ENCODE data around the gene ZNF649. TPM values are rescaled to one million over a fixed set of nuclear protein-coding genes. Genes with fewer than 3 reads are reported as not detected.

ZNF649 gene
- total and polyA plus RNA-seq, 9 donors = 9.4 to 22.4 (median 16.0) TPM

DNA sequence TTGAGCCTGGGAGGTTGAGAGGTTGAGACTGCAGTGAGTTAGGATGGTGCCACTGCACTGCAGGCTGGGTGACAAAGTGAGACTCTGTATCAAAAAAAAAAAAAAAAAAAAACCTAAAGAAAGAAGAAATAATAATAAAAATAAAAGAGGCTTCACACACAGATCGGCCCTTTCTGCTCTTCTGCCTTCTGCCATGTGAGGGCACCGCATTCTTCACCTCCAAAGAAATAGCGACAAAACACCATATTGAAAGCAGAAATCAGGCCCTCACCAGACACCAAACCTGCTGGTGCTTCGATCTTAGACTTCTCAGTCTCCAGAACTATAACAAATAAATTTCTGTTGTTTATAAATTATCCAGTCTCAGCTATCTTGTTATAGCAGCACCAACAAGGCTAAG lies 3.0 kb downstream of the ZNF649 start:
- peaks cover 6% of the 10 kb centered on the region for H3K4me1 ChIP-seq (ENCODE audit: insufficient read depth)
- 92 to 96% (median 95%) methylated on average over 4 of the region's 4 CpGs for WGBS, 3 donors

DNA sequence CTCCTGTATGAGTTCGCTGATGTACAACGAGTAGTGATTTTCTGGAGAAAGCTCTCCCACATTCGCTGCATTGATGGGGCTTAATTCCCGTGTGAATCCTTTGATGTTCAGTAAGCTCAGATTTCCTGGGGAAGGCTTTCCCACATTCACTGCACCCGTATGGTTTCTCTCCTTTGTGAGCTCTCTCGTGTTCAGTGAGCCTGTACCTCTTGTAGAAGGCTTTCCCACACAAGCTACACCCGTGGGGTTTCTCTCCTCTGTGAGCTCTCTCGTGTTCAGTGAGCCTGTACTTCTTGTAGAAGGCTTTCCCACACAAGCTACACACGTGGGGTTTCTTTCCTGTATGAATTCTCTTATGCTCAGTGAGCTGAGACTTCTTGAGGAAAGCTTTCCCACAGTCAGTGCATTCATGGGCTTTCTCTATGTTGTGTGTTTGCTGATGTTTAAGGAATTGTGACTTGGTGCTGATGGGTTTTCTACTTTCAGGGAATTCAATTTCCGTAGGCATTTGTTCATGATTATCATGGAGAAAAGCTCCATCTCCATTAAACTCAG lies 13.5 kb downstream of the ZNF649 start:
- Histone ChIP-seq H3K4me3 (no peak overlapping the region), H3K9me3 (peaks cover 7 to 59% of the 10 kb centered on the region in 2 donors), H3K36me3 (no peaks in the 10 kb centered on the region), H3K27me3 (no peaks in the 10 kb centered on the region), H3K27ac (no peak overlapping the region), H3K4me1 (ENCODE audit: insufficient read depth) (no peaks in the 10 kb centered on the region)
- no peak for DNase-seq
- no peak for TF ChIP-seq POLR2A (IDR thresholded peaks at IDR 0.05)
- TF ChIP-seq EP300 (IDR thresholded peaks at IDR 0.05) = no peak
- TF ChIP-seq, protein P1, sequence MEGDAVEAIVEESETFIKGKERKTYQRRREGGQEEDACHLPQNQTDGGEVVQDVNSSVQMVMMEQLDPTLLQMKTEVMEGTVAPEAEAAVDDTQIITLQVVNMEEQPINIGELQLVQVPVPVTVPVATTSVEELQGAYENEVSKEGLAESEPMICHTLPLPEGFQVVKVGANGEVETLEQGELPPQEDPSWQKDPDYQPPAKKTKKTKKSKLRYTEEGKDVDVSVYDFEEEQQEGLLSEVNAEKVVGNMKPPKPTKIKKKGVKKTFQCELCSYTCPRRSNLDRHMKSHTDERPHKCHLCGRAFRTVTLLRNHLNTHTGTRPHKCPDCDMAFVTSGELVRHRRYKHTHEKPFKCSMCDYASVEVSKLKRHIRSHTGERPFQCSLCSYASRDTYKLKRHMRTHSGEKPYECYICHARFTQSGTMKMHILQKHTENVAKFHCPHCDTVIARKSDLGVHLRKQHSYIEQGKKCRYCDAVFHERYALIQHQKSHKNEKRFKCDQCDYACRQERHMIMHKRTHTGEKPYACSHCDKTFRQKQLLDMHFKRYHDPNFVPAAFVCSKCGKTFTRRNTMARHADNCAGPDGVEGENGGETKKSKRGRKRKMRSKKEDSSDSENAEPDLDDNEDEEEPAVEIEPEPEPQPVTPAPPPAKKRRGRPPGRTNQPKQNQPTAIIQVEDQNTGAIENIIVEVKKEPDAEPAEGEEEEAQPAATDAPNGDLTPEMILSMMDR (IDR thresholded peaks at IDR 0.05) = no peak
- WGBS, 3 donors = 97 to 98% (median 98%) methylated on average over 10 of the region's 10 CpGs
- intact Hi-C loops (cut with DNase I) = no loop called here

More for the DNA sequence above, 3.0 kb downstream of the ZNF649 start:
- Histone ChIP-seq H3K27ac (no peak overlapping the region), H3K36me3 (no peaks in the 10 kb centered on the region), H3K9me3 (peaks cover 0 to 34% of the 10 kb centered on the region in 2 donors), H3K27me3 (no peaks in the 10 kb centered on the region), H3K4me3 (no peak overlapping the region)
- TF ChIP-seq, protein P1 (IDR thresholded peaks at IDR 0.05) = no peak
- TF ChIP-seq POLR2A (IDR thresholded peaks at IDR 0.05) (no peak), EP300 (IDR thresholded peaks at IDR 0.05) (no peak)
- intact Hi-C loops (cut with DNase I) = no loop called here
- no peak for DNase-seq

DNA sequence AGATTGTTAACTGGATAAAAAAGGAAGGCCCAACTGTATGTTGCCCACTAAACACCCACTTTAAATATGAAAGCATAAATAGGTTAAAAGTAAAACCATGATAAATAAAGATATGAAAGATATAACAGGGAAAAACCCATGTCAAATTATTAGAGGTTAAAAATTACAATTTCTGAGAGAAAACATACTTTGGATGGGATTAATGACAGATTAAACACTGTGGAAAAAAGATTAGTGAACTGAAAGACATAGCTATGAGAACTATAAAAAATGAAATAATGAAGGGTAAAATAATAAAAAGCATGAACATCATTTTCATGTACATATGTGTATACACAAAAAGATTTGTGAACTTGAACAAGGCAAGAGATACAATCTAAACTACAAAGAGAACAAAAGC lies 14.9 kb downstream of the ZNF649 start:
- Histone ChIP-seq H3K4me3 (no peak overlapping the region), H3K4me1 (ENCODE audit: insufficient read depth) (no peaks in the 10 kb centered on the region), H3K9me3 (peaks cover 7 to 50% of the 10 kb centered on the region in 2 donors), H3K27ac (no peak overlapping the region), H3K27me3 (no peaks in the 10 kb centered on the region), H3K36me3 (no peaks in the 10 kb centered on the region)
- intact Hi-C loops (cut with DNase I) = no loop called here
- TF ChIP-seq EP300 (IDR thresholded peaks at IDR 0.05) = no peak
- TF ChIP-seq, protein P1 (IDR thresholded peaks at IDR 0.05) = no peak
- TF ChIP-seq POLR2A (IDR thresholded peaks at IDR 0.05) = no peak
- DNase-seq = no peak

DNA sequence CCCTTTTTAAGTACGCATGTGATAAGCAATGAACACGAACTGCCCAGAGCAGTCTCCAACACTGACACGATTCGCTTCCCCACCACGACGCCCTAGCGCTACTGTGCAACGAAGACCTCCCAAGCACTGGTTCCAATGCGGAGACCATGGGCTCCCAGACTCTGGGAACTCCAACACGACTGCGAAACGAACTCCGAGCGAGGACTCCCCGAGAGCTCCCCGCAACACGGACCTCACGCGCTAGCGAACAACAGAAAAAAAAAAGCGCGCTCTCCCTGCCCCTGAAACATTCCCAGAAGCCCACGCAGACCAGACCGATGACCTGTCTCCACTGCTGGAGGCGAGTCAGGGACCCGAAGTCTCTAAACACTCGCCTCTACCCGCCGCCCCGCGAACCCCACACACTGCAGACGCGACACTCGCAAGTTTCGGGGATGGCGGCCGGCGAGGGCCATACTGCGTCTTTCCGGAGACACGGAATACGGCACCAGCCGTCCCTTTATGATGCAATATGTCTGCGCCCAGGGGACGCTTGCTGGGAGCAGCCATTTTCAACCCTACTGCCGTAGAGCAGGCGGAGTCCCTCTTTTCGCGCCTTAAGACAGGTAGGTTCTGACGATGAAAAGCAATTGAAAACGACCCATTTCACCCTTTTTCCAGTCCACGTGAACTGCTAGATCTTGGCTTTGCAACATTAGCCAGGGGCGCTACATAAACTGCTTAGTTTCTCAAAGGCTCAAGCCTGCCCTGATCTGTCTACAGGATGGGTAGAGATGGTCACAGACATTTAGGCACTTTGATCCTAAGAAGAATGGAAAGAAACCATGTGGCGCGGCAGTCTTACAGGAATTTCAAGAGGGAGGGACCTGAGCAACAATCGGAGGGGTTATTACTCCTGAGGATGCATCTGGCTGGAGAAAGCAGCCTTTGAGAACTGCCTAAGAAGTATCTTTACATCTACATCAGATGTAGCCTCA lies 17.0 kb downstream of the ZNF649 start, which contains the start of gene ZNF577:
TSS of gene ZNF577 (minus strand) at position 430 of the 977 bp plus-strand sequence. CDS start 7,569 bp downstream, outside the sequence.
- no peaks in the 10 kb centered on the region for H3K36me3 ChIP-seq
- peak within 1 kb of the TSS; percentile 80 for H3K4me3 ChIP-seq
- no peaks in the 10 kb centered on the region for H3K27me3 ChIP-seq
- TF ChIP-seq POLR2A (IDR thresholded peaks at IDR 0.05) = peak; percentile 41
- TF ChIP-seq, protein P1 (IDR thresholded peaks at IDR 0.05) = no peak
- no peaks in the 10 kb centered on the region for H3K4me1 ChIP-seq (ENCODE audit: insufficient read depth)
- H3K27ac ChIP-seq = peak within 1 kb of the TSS; percentile 1 to 70
- intact Hi-C loops (cut with DNase I) = no loop called here
- peaks cover 7 to 32% of the 10 kb centered on the region in 2 donors for H3K9me3 ChIP-seq
- peak; percentile 92 to 95 (median 92) for DNase-seq
- 2% methylated on average over 56 of the region's 56 CpGs for WGBS, 3 donors
